ENCODE measurements around the gene MRPS7.

- TF ChIP-seq ARNTL (CRISPR knock-in tag; IDR thresholded peaks at IDR 0.05; ENCODE audit: borderline replicate concordance, low read depth) (no peak), ZNF565 (CRISPR knock-in tag; conservative IDR thresholded peaks at IDR 0.05; ENCODE audit: low read depth) (no peak), CREB5 (CRISPR knock-in tag; IDR thresholded peaks at IDR 0.05; ENCODE audit: low read depth) (no peak), ZC3H10 (CRISPR knock-in tag; IDR thresholded peaks at IDR 0.05) (no peak), RARB (CRISPR knock-in tag; IDR thresholded peaks at IDR 0.05) (no peak), TOX (CRISPR knock-in tag; IDR thresholded peaks at IDR 0.05; ENCODE audit: borderline replicate concordance) (no peak), ESRRG (CRISPR knock-in tag; IDR thresholded peaks at IDR 0.05) (no peak), SNAI2 (CRISPR knock-in tag; IDR thresholded peaks at IDR 0.05) (peak; percentile 86; the same call in 1 of the 2 replicates), ZFP3 (CRISPR knock-in tag; IDR thresholded peaks at IDR 0.05) (no peak), GLIS3 (CRISPR knock-in tag; IDR thresholded peaks at IDR 0.05) (no peak), OSR1 (CRISPR knock-in tag; IDR thresholded peaks at IDR 0.05) (no peak), ZFP30 (CRISPR knock-in tag; IDR thresholded peaks at IDR 0.05) (0 out of 2 replicates have a peak, but pooled peaks have one; percentile 24)
- TF ChIP-seq, protein P1, sequence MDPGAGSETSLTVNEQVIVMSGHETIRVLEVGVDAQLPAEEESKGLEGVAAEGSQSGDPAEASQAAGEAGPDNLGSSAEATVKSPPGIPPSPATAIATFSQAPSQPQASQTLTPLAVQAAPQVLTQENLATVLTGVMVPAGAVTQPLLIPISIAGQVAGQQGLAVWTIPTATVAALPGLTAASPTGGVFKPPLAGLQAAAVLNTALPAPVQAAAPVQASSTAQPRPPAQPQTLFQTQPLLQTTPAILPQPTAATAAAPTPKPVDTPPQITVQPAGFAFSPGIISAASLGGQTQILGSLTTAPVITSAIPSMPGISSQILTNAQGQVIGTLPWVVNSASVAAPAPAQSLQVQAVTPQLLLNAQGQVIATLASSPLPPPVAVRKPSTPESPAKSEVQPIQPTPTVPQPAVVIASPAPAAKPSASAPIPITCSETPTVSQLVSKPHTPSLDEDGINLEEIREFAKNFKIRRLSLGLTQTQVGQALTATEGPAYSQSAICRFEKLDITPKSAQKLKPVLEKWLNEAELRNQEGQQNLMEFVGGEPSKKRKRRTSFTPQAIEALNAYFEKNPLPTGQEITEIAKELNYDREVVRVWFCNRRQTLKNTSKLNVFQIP (CRISPR knock-in tag; IDR thresholded peaks at IDR 0.05; ENCODE audit: borderline replicate concordance, low read depth) = no peak
- TF ChIP-seq, protein P2, sequence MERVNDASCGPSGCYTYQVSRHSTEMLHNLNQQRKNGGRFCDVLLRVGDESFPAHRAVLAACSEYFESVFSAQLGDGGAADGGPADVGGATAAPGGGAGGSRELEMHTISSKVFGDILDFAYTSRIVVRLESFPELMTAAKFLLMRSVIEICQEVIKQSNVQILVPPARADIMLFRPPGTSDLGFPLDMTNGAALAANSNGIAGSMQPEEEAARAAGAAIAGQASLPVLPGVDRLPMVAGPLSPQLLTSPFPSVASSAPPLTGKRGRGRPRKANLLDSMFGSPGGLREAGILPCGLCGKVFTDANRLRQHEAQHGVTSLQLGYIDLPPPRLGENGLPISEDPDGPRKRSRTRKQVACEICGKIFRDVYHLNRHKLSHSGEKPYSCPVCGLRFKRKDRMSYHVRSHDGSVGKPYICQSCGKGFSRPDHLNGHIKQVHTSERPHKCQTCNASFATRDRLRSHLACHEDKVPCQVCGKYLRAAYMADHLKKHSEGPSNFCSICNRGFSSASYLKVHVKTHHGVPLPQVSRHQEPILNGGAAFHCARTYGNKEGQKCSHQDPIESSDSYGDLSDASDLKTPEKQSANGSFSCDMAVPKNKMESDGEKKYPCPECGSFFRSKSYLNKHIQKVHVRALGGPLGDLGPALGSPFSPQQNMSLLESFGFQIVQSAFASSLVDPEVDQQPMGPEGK (CRISPR knock-in tag; IDR thresholded peaks at IDR 0.05; ENCODE audit: borderline replicate concordance) = no peak
Measured at GRCh38 chr17:75270966-75271232, 9.2 kb downstream of the MRPS7 start, which contains the start of gene MIF4GD.

Data from SK-N-SH treated with all-trans-retinoic acid at 6 μM for 48 hours (cell line).